H1 (cell line): ENCODE data around the gene ADAMTS8. TPM values are rescaled to one million over a fixed set of nuclear protein-coding genes. Genes with fewer than 3 reads are reported as not detected.

ENCODE experiments used
- CTCF ChIA-PET: fragments of 300-600 bp; sonication (Branson Sonifier 250); formaldehyde crosslinking; loops from one replicate; lab custom pipeline; 2021; ENCODE audit not compliant: partially characterized antibody; lab: Charles Lee
- POLR2A ChIA-PET: fragments of 300-600 bp; sonication (Branson Sonifier 250); formaldehyde crosslinking; loops from one replicate; lab custom pipeline; 2021; ENCODE audit warnings: inconsistent platforms; ENCODE audit not compliant: partially characterized antibody; lab: Charles Lee
- DNase-seq, 2 experiments: peaks; one replicate each; pipeline versions ENCODE4 v3.0.0 to v3.0.0-alpha.2; 2010 to 2022; ENCODE audit warnings: low spot score in 2 of 2, low read depth in 1 of 2, mixed read lengths in 1 of 2
- FAIRE-seq: peaks from 2 replicates; lab custom pipeline; 2011; peaks lifted over from hg19 to GRCh38; lab: Jason Lieb, UNC
- H2AFZ ChIP-seq: 2 replicates; pipeline ENCODE4 v1.8.1; 2012; ENCODE audit warnings: low read length, inconsistent platforms
- H2AK5ac ChIP-seq: 2 replicates; pipeline ENCODE4 v1.6.1; 2013; ENCODE audit warnings: low read depth, low read length
- H2BK120ac ChIP-seq: replicated peaks from 2 replicates; pipeline ENCODE3; 2013; ENCODE audit warnings: low read depth, low read length, inconsistent platforms
- H2BK12ac ChIP-seq: 2 replicates; pipeline ENCODE4 v1.6.1; 2013; ENCODE audit warnings: low read depth, low read length
- H2BK15ac ChIP-seq: 2 replicates; pipeline ENCODE4 v1.6.1; 2013; ENCODE audit warnings: low read length
- H2BK20ac ChIP-seq: 2 replicates; pipeline ENCODE4 v1.6.1; 2013; ENCODE audit warnings: low read length
- H2BK5ac ChIP-seq: 2 replicates; pipeline ENCODE4 v1.6.1; 2013; ENCODE audit warnings: low read depth, low read length
- H3K14ac ChIP-seq: 2 replicates; pipeline ENCODE4 v1.6.1; 2013; ENCODE audit warnings: inconsistent platforms; ENCODE audit not compliant: insufficient read length
- H3K18ac ChIP-seq: 2 replicates; pipeline ENCODE4 v1.6.1; 2013; ENCODE audit warnings: low read length; ENCODE audit errors: extremely low read depth
- H3K23ac ChIP-seq: 2 replicates; pipeline ENCODE4 v1.6.1; 2013; ENCODE audit warnings: inconsistent platforms; ENCODE audit not compliant: insufficient read length
- H3K23me2 ChIP-seq: 2 replicates; pipeline ENCODE4 v1.6.1; 2013; ENCODE audit warnings: low read depth, low read length
- H3K27ac ChIP-seq: 2 replicates; pipeline ENCODE4 v1.6.1; 2011; ENCODE audit warnings: low read depth, low read length, inconsistent platforms
- H3K27me3 ChIP-seq, 4 experiments: replicated peaks in 1 of 4; 1 replicate in 1 of 4; 2 replicates in 3 of 4; pipeline versions ENCODE4 v1.6.1 to v1.8.1; 2011 to 2013; ENCODE audit warnings: low read length in 3 of 4, mild to moderate bottlenecking in 3 of 4, inconsistent platforms in 2 of 4, mixed read lengths in 2 of 4, moderate library complexity in 1 of 4; ENCODE audit not compliant: control insufficient read depth in 3 of 4, insufficient read depth in 3 of 4; ENCODE audit errors: extremely low read depth in 1 of 4
- H3K36me3 ChIP-seq, 4 experiments: 2 replicates each; pipeline versions ENCODE4 v1.6.1 to v1.8.1; 2011 to 2013; ENCODE audit warnings: mild to moderate bottlenecking in 4 of 4, low read length in 3 of 4, moderate library complexity in 2 of 4, control low read depth in 1 of 4, inconsistent platforms in 1 of 4; ENCODE audit not compliant: insufficient read depth in 4 of 4, control insufficient read depth in 2 of 4
- H3K4ac ChIP-seq: replicated peaks from 2 replicates; pipeline ENCODE3; 2013; ENCODE audit warnings: low read length, low read depth, mixed read lengths, inconsistent platforms; ENCODE audit not compliant: insufficient read length
- H3K4me1 ChIP-seq, 4 experiments: replicated peaks in 1 of 4; 1 replicate in 1 of 4; 2 replicates in 3 of 4; pipeline versions ENCODE4 v1.6.1 to v1.8.1; 2011 to 2013; ENCODE audit warnings: low read length in 3 of 4, inconsistent platforms in 2 of 4, mixed read lengths in 1 of 4; ENCODE audit not compliant: insufficient read depth in 4 of 4, control insufficient read depth in 3 of 4
- H3K4me2 ChIP-seq, 2 experiments: 2 replicates each; pipeline versions ENCODE4 v1.6.1 to v1.8.1; 2011 to 2013; ENCODE audit warnings: low read depth in 2 of 2, low read length in 2 of 2, control low read depth in 1 of 2, inconsistent platforms in 1 of 2, mild to moderate bottlenecking in 1 of 2; ENCODE audit not compliant: insufficient read depth in 1 of 2
- H3K4me3 ChIP-seq, 4 experiments: fragments of 200-600, 300-600 bp in 1 of 4; sonication (generic), shearing (Covaris generic), sonication (Bioruptor Twin) in 1 of 4; 2 replicates each; pipeline versions ENCODE4 v1.5.1 to v1.8.1; 2011 to 2016; ENCODE audit warnings: low read length in 4 of 4, low read depth in 3 of 4, control low read depth in 2 of 4, inconsistent platforms in 2 of 4, mild to moderate bottlenecking in 2 of 4, mixed read lengths in 1 of 4, moderate library complexity in 1 of 4; ENCODE audit not compliant: insufficient read depth in 2 of 4; ENCODE audit errors: extremely low read depth in 1 of 4
- H3K56ac ChIP-seq: replicated peaks from 2 replicates; pipeline ENCODE3; 2013; ENCODE audit warnings: low read depth, mild to moderate bottlenecking, mixed read lengths, low read length, inconsistent platforms; ENCODE audit not compliant: insufficient read length
- H3K79me1 ChIP-seq: 2 replicates; pipeline ENCODE4 v1.6.1; 2013; ENCODE audit warnings: low read depth, low read length, control low read depth
- H3K79me2 ChIP-seq, 2 experiments: 2 replicates each; pipeline versions ENCODE4 v1.6.1 to v1.8.1; 2012 to 2013; ENCODE audit warnings: low read length in 2 of 2, mild to moderate bottlenecking in 2 of 2, inconsistent platforms in 1 of 2; ENCODE audit not compliant: insufficient read depth in 2 of 2, control insufficient read depth in 1 of 2
- H3K9ac ChIP-seq, 4 experiments: replicated peaks in 1 of 4; 1 replicate in 1 of 4; 2 replicates in 3 of 4; pipeline versions ENCODE4 v1.6.1 to v1.8.1; 2011 to 2013; ENCODE audit warnings: low read depth in 3 of 4, low read length in 3 of 4, control low read depth in 2 of 4, mild to moderate bottlenecking in 2 of 4, moderate library complexity in 2 of 4, inconsistent platforms in 1 of 4; ENCODE audit errors: extremely low read depth in 1 of 4
- H3K9me3 ChIP-seq, 2 experiments: 2 replicates each; pipeline versions ENCODE4 v1.6.1 to v1.8.1; 2012 to 2013; ENCODE audit warnings: mild to moderate bottlenecking in 2 of 2, moderate library complexity in 2 of 2, control low read depth in 1 of 2, inconsistent platforms in 1 of 2, low read depth in 1 of 2, low read length in 1 of 2, mixed read lengths in 1 of 2; ENCODE audit not compliant: insufficient read depth in 2 of 2
- H4K20me1 ChIP-seq, 2 experiments: replicated peaks in 1 of 2; 2 replicates each; pipeline versions ENCODE3 to v1.8.1; 2011 to 2013; ENCODE audit warnings: inconsistent platforms in 2 of 2, low read length in 2 of 2, mild to moderate bottlenecking in 1 of 2; ENCODE audit not compliant: insufficient read depth in 2 of 2, control insufficient read depth in 1 of 2
- H4K5ac ChIP-seq: 2 replicates; pipeline ENCODE4 v1.6.1; 2013; ENCODE audit warnings: low read length, low read depth, mixed read lengths, inconsistent platforms; ENCODE audit not compliant: insufficient read length
- H4K8ac ChIP-seq: 2 replicates; pipeline ENCODE4 v1.8.0; 2013; ENCODE audit warnings: mild to moderate bottlenecking, moderate library complexity, low read length, inconsistent platforms; ENCODE audit not compliant: insufficient read depth; ENCODE audit errors: extremely low read depth
- H4K91ac ChIP-seq: replicated peaks from 2 replicates; pipeline ENCODE3; 2013; ENCODE audit warnings: low read length, mixed read lengths, inconsistent platforms; ENCODE audit not compliant: insufficient read length
- ASH2L ChIP-seq: fragments of 200-600, 300-600 bp; sonication (generic); IDR thresholded peaks from one replicate; pipeline ENCODE4 v1.7.1; 2017; ENCODE audit warnings: low read length
- CHD1 ChIP-seq: IDR thresholded peaks from 2 replicates; pipeline ENCODE4 v1.6.1; 2012; ENCODE audit warnings: low read depth, low read length, improper control_type of control experiment
- CTBP2 ChIP-seq: IDR thresholded peaks from 2 replicates; pipeline ENCODE4 v1.7.0; 2011; ENCODE audit warnings: borderline replicate concordance, mild to moderate bottlenecking, moderate library complexity, mixed read lengths, low read length; ENCODE audit not compliant: insufficient read depth, insufficient read length
- KDM4A ChIP-seq: IDR thresholded peaks from one replicate; pipeline ENCODE4 v1.7.1; 2012; ENCODE audit warnings: low read depth, mild to moderate bottlenecking, moderate library complexity, low read length, inconsistent platforms; ENCODE audit not compliant: severe bottlenecking
- NRF1 ChIP-seq: IDR thresholded peaks from 2 replicates; pipeline ENCODE4 v1.6.1; 2011; ENCODE audit warnings: mild to moderate bottlenecking, low read depth, low read length, improper control_type of control experiment
- PHF8 ChIP-seq: fragments of 200-600 bp; sonication (generic); conservative IDR thresholded peaks from 2 replicates; pipeline ENCODE4 v1.7.1; 2012; ENCODE audit warnings: low read depth, mild to moderate bottlenecking, inconsistent platforms, low read length, moderate library complexity
- POLR2A ChIP-seq, 2 experiments: IDR thresholded peaks; 1 replicate in 1 of 2; 2 replicates in 1 of 2; pipeline ENCODE4 v1.6.1; 2011; ENCODE audit warnings: low read depth in 2 of 2, low read length in 2 of 2, mild to moderate bottlenecking in 2 of 2; ENCODE audit errors: control extremely low read depth in 1 of 2
- SIN3A ChIP-seq, 2 experiments: IDR thresholded peaks in 1 of 2; conservative IDR thresholded peaks in 1 of 2; 2 replicates each; pipeline ENCODE4 v1.6.1; 2011 to 2012; ENCODE audit warnings: low read length in 2 of 2, improper control_type of control experiment in 1 of 2, low read depth in 1 of 2, mild to moderate bottlenecking in 1 of 2
- SP1 ChIP-seq: IDR thresholded peaks from 2 replicates; pipeline ENCODE4 v1.6.1; 2011; ENCODE audit warnings: low read depth, low read length
- WGBS, 2 experiments: shearing (Covaris generic) in 1 of 2; methylation state at CpG; one replicate each; pipeline versions ENCODE4 v1.1.6 to v1.1.7; 2013 to 2015; ENCODE audit warnings: low lambda C conversion rate in 2 of 2, mixed read lengths in 2 of 2, inconsistent platforms in 1 of 2, low coverage in 1 of 2, missing lambda C conversion rate in 1 of 2; ENCODE audit not compliant: insufficient replicate concordance in 2 of 2, insufficient coverage in 1 of 2, insufficient read length in 1 of 2; ENCODE audit errors: extremely low coverage in 1 of 2, missing lambda C conversion rate in 1 of 2; 5-methylcytosine and 5-hydroxymethylcytosine counted together
- polyA plus RNA-seq, 7 experiments: library from polyadenylated mRNA; depleted of rRNA in 3 of 7; stranded (reverse) in 5 of 7; unstranded in 2 of 7; fragments of >200 nt in 5 of 7; fragments of 200-250 nt in 2 of 7; gene quantifications; 1 replicate in 5 of 7; 2 replicates in 1 of 7; 4 replicates in 1 of 7; pipeline versions ENCODE4 v1.2.1 to v1.2.3, GENCODE V29; 2011 to 2013; ENCODE audit warnings: missing spikeins in 2 of 7, mixed read lengths in 2 of 7
- total RNA-seq: library from RNA; stranded (reverse); fragmentation: NEBNext Ultra II Directional; extraction: Animal tissue kit (Norgen Biotek cat#: 25700); gene quantifications from 2 replicates; pipeline ENCODE4 v1.2.1, GENCODE V29; 2021
- TF ChIP-seq, protein P1 (sequence below): IDR thresholded peaks from 2 replicates; pipeline ENCODE4 v1.6.1; 2012; ENCODE audit warnings: low read length, inconsistent platforms
- TF ChIP-seq, protein P2 (sequence below): IDR thresholded peaks from 2 replicates; pipeline ENCODE4 v1.6.1; 2012; ENCODE audit warnings: inconsistent platforms

Gene ADAMTS8
- total and polyA plus RNA-seq, 2 of the 8 experiments (the other 6 are each of a cell fraction or from before 2014, with no cell fraction given) = 9.3 to 16.6 TPM

DNA sequence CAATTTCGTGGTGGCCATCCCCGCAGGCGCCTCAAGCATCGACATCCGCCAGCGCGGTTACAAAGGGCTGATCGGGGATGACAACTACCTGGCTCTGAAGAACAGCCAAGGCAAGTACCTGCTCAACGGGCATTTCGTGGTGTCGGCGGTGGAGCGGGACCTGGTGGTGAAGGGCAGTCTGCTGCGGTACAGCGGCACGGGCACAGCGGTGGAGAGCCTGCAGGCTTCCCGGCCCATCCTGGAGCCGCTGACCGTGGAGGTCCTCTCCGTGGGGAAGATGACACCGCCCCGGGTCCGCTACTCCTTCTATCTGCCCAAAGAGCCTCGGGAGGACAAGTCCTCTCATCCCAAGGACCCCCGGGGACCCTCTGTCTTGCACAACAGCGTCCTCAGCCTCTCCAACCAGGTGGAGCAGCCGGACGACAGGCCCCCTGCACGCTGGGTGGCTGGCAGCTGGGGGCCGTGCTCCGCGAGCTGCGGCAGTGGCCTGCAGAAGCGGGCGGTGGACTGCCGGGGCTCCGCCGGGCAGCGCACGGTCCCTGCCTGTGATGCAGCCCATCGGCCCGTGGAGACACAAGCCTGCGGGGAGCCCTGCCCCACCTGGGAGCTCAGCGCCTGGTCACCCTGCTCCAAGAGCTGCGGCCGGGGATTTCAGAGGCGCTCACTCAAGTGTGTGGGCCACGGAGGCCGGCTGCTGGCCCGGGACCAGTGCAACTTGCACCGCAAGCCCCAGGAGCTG, 44.8 kb upstream of the ADAMTS8 start:
- ChIA-PET POLR2A (no interaction called here), CTCF (interaction anchor here (0.7 to 1.3 kb wide), 3 partner anchors 17 to 370 kb away, joined by 4 to 5 read pairs (median 4); no protein-coding TSS in a partner anchor)
- no peak overlapping the region for H4K91ac ChIP-seq
- H2BK5ac ChIP-seq = no peak overlapping the region
- peak in 1 of 2 experiments; percentile 41 for DNase-seq
- H4K20me1 ChIP-seq = peaks cover 0 to 1% of the 10 kb centered on the region in 2 experiments
- H3K9me3 ChIP-seq = no peaks in the 10 kb centered on the region
- H2BK15ac ChIP-seq = no peak overlapping the region
- no peak overlapping the region for H3K18ac ChIP-seq
- H3K36me3 ChIP-seq = no peaks in the 10 kb centered on the region
- 92% methylated on average over 47 of the region's 52 CpGs; no CpG with 5 or more reads in 1 of the 2 experiments for WGBS, 2 experiments
- peaks cover 0 to under 1% (median 0%) of the 10 kb centered on the region in 4 experiments; a peak in 1 of 7 replicates for H3K4me1 ChIP-seq
- H3K79me2 ChIP-seq = no peaks in the 10 kb centered on the region
- H3K4me2 ChIP-seq = no peak overlapping the region
- no peak overlapping the region for H4K8ac ChIP-seq
- no peak overlapping the region for H4K5ac ChIP-seq
- no peak overlapping the region for H3K27ac ChIP-seq
- no peak overlapping the region for H3K4ac ChIP-seq
- no peak overlapping the region for H3K23ac ChIP-seq
- H3K4me3 ChIP-seq = no peak overlapping the region
- no peak overlapping the region for H2BK20ac ChIP-seq
- H3K14ac ChIP-seq = no peak overlapping the region
- H3K56ac ChIP-seq = no peak overlapping the region
- no peak overlapping the region for H2BK12ac ChIP-seq
- H2BK120ac ChIP-seq = no peak overlapping the region
- H3K27me3 ChIP-seq = no peaks in the 10 kb centered on the region
- H2AK5ac ChIP-seq = no peak overlapping the region
- no peaks in the 10 kb centered on the region for H3K79me1 ChIP-seq
- H2AFZ ChIP-seq = no peak overlapping the region
- FAIRE-seq = no peak
- H3K9ac ChIP-seq = no peak overlapping the region
- H3K23me2 ChIP-seq = no peaks in the 10 kb centered on the region
- no peak for TF ChIP-seq PHF8
- TF ChIP-seq KDM4A = no peak
- TF ChIP-seq, protein P1, sequence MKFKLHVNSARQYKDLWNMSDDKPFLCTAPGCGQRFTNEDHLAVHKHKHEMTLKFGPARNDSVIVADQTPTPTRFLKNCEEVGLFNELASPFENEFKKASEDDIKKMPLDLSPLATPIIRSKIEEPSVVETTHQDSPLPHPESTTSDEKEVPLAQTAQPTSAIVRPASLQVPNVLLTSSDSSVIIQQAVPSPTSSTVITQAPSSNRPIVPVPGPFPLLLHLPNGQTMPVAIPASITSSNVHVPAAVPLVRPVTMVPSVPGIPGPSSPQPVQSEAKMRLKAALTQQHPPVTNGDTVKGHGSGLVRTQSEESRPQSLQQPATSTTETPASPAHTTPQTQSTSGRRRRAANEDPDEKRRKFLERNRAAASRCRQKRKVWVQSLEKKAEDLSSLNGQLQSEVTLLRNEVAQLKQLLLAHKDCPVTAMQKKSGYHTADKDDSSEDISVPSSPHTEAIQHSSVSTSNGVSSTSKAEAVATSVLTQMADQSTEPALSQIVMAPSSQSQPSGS = no peak
- TF ChIP-seq, protein P2, sequence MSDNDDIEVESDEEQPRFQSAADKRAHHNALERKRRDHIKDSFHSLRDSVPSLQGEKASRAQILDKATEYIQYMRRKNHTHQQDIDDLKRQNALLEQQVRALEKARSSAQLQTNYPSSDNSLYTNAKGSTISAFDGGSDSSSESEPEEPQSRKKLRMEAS = no peak
- no peak for TF ChIP-seq NRF1
- TF ChIP-seq POLR2A (IDR thresholded peaks at IDR 0.05; ENCODE audit: control extremely low read depth in 1 of 2, low read depth in 2 of 2, low read length in 2 of 2) = no peak
- TF ChIP-seq ASH2L = no peak
- TF ChIP-seq CTBP2 = no peak
- TF ChIP-seq SIN3A (conservative IDR thresholded peaks at IDR 0.05 in 1 of 2, IDR thresholded peaks at IDR 0.05 in 1 of 2; ENCODE audit: low read depth in 1 of 2, low read length in 2 of 2) = no peak
- no peak for TF ChIP-seq CHD1
- no peak for TF ChIP-seq SP1
